WTC11 (cell line): ENCODE results near the gene TAF3. TPM values are rescaled to one million over a fixed set of nuclear protein-coding genes. Genes with fewer than 3 reads are reported as not detected.

Source experiments
- ATAC-seq: fragments of 200-7000 bp; cut with Tn5 transposase; 2 replicates; pipeline ENCODE4 v1.10.0; 2021; ENCODE audit warnings: mild to moderate bottlenecking, moderate library complexity
- CTCF ChIA-PET: fragments of 300-600 bp; sonication (Branson Sonifier 250); formaldehyde crosslinking; loops from one replicate; lab custom pipeline; 2021; ENCODE audit warnings: antibody characterized with exemption; lab: Charles Lee
- POLR2A ChIA-PET: fragments of 350-600 bp; sonication (Branson Sonifier 250); formaldehyde crosslinking; loops from one replicate; lab custom pipeline; 2021; ENCODE audit warnings: antibody characterized with exemption; lab: Charles Lee
- DNase-seq: peaks from one replicate; pipeline ENCODE4 v3.0.0; 2021; ENCODE audit warnings: low spot score
- H3K27ac Mint-ChIP-seq: 2 replicates; pipeline ENCODE4 v1.8.0; 2021; ENCODE audit warnings: mixed read lengths
- H3K27me3 Mint-ChIP-seq: 2 replicates; pipeline ENCODE4 v1.8.0; 2021; ENCODE audit warnings: low read depth, mild to moderate bottlenecking, moderate library complexity, mixed read lengths
- H3K36me3 Mint-ChIP-seq: 2 replicates; pipeline ENCODE4 v1.8.0; 2021; ENCODE audit warnings: mixed read lengths
- H3K4me1 Mint-ChIP-seq: 2 replicates; pipeline ENCODE4 v1.8.0; 2022; ENCODE audit warnings: mixed read lengths
- H3K4me3 Mint-ChIP-seq: 2 replicates; pipeline ENCODE4 v1.8.0; 2021; ENCODE audit warnings: mild to moderate bottlenecking, moderate library complexity, mixed read lengths
- H3K9me3 Mint-ChIP-seq: 2 replicates; pipeline ENCODE4 v1.8.0; 2021; ENCODE audit warnings: mixed read lengths
- CBFB ChIP-seq: sonication (generic); formaldehyde crosslinking; IDR thresholded peaks from 2 replicates; pipeline ENCODE4 v1.8.1; 2022; ENCODE audit warnings: mild to moderate bottlenecking, low read depth, missing genetic modification reagents
- CREM ChIP-seq: sonication (generic); formaldehyde crosslinking; IDR thresholded peaks from 2 replicates; pipeline ENCODE4 v1.8.1; 2022; ENCODE audit warnings: mild to moderate bottlenecking, missing genetic modification reagents, moderate library complexity
- ELF4 ChIP-seq: sonication (generic); formaldehyde crosslinking; IDR thresholded peaks from 2 replicates; pipeline ENCODE4 v1.8.1; 2022; ENCODE audit warnings: low read depth, mild to moderate bottlenecking, moderate library complexity, missing genetic modification reagents
- FOXJ3 ChIP-seq: sonication (generic); formaldehyde crosslinking; IDR thresholded peaks from 2 replicates; pipeline ENCODE4 v1.9.0; 2021; ENCODE audit warnings: missing genetic modification reagents, mild to moderate bottlenecking, borderline replicate concordance
- HMGA2 ChIP-seq: fragments of 250-450 bp; sonication (Bioruptor Pico); IDR thresholded peaks from 2 replicates; pipeline ENCODE4 v1.4.0; 2021; ENCODE audit warnings: mild to moderate bottlenecking, moderate library complexity
- IRF2 ChIP-seq: sonication (generic); formaldehyde crosslinking; IDR thresholded peaks from 2 replicates; pipeline ENCODE4 v1.8.0; 2022; ENCODE audit warnings: low read depth, missing genetic modification reagents, borderline replicate concordance
- JAZF1 ChIP-seq: fragments of 250-450 bp; sonication (Bioruptor Pico); IDR thresholded peaks from 2 replicates; pipeline ENCODE4 v1.9.0; 2021; ENCODE audit warnings: moderate library complexity, mild to moderate bottlenecking, inconsistent platforms
- NR3C1 ChIP-seq: sonication (generic); formaldehyde crosslinking; conservative IDR thresholded peaks from 2 replicates; pipeline ENCODE4 v1.8.1; 2023; ENCODE audit warnings: low read depth, mild to moderate bottlenecking, missing genetic modification reagents
- ZNF219 ChIP-seq: sonication (generic); formaldehyde crosslinking; IDR thresholded peaks from 2 replicates; pipeline ENCODE4 v1.8.0; 2023; ENCODE audit warnings: missing genetic modification reagents, mild to moderate bottlenecking, borderline replicate concordance
- ZNF416 ChIP-seq: fragments of 250-450 bp; sonication (Bioruptor Pico); IDR thresholded peaks from 2 replicates; pipeline ENCODE4 v1.9.0; 2021; ENCODE audit warnings: mild to moderate bottlenecking, inconsistent platforms
- ZNF423 ChIP-seq: fragments of 250-450 bp; sonication (Bioruptor Pico); IDR thresholded peaks from 2 replicates; pipeline ENCODE4 v2.1.2; 2022; ENCODE audit warnings: mild to moderate bottlenecking, moderate library complexity
- total RNA-seq: library from RNA; stranded (reverse); gene quantifications from 3 replicates; pipeline ENCODE4 v1.2.3, GENCODE V29; 2021
- TF ChIP-seq, protein P1 (sequence below): sonication (generic); formaldehyde crosslinking; IDR thresholded peaks from 2 replicates; pipeline ENCODE4 v1.8.1; 2023; ENCODE audit warnings: mild to moderate bottlenecking, missing genetic modification reagents
- TF ChIP-seq, protein P2 (sequence below): sonication (generic); formaldehyde crosslinking; IDR thresholded peaks from 2 replicates; pipeline ENCODE4 v1.8.1; 2023; ENCODE audit warnings: mild to moderate bottlenecking, missing genetic modification reagents, moderate library complexity
- TF ChIP-seq, protein P3 (sequence below): fragments of 250-450 bp; sonication (Bioruptor Pico); IDR thresholded peaks from 2 replicates; pipeline ENCODE4 v1.9.0; 2021; ENCODE audit warnings: mild to moderate bottlenecking, borderline replicate concordance
- TF ChIP-seq, protein P4 (sequence below): sonication (generic); formaldehyde crosslinking; IDR thresholded peaks from 2 replicates; pipeline ENCODE4 v1.8.0; 2022; ENCODE audit warnings: mild to moderate bottlenecking, missing genetic modification reagents
- TF ChIP-seq, protein P5 (sequence below): sonication (generic); formaldehyde crosslinking; IDR thresholded peaks from 2 replicates; pipeline ENCODE4 v1.8.0; 2023; ENCODE audit warnings: mild to moderate bottlenecking, missing genetic modification reagents
- TF ChIP-seq, protein P6 (sequence below): sonication (generic); formaldehyde crosslinking; IDR thresholded peaks from 2 replicates; pipeline ENCODE4 v1.8.1; 2022; ENCODE audit warnings: low read depth, mild to moderate bottlenecking, moderate library complexity, missing genetic modification reagents, borderline replicate concordance

Gene TAF3
- total RNA-seq, 1 experiment from 2014 or later, result 8.9 TPM

DNA sequence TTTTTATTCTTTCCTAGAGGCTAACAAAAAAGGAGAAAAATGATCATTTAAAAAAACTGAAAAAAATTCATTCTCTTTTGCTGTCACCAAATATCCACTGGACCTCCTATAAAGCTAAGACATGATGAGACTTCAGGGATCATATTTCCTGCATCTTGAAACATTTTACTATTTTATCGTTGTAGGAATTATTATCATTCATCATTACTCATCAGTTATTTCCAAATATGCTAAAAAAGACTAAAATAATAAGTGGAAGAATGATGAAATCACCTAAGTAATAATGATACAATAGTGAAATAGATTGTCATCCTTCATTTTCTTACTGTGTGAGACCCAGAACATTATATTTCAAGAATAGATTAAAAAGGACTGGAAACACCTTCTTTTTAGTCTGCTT, 28.3 kb downstream of the TAF3 start:
- DNase-seq (no peak), ATAC-seq (no peak)
- no peaks in the 10 kb centered on the region for H3K36me3 Mint-ChIP-seq
- H3K27me3 Mint-ChIP-seq, result no peaks in the 10 kb centered on the region
- ChIA-PET CTCF (no interaction called here), POLR2A (no interaction called here)
- H3K4me1 Mint-ChIP-seq, result peaks cover 13% of the 10 kb centered on the region
- TF ChIP-seq HMGA2 (CRISPR knock-in tag) (no peak), FOXJ3 (CRISPR knock-in tag) (no peak), IRF2 (CRISPR knock-in tag) (no peak), NR3C1 (CRISPR knock-in tag) (no peak), ZNF219 (CRISPR knock-in tag) (no peak)
- TF ChIP-seq, protein P1, sequence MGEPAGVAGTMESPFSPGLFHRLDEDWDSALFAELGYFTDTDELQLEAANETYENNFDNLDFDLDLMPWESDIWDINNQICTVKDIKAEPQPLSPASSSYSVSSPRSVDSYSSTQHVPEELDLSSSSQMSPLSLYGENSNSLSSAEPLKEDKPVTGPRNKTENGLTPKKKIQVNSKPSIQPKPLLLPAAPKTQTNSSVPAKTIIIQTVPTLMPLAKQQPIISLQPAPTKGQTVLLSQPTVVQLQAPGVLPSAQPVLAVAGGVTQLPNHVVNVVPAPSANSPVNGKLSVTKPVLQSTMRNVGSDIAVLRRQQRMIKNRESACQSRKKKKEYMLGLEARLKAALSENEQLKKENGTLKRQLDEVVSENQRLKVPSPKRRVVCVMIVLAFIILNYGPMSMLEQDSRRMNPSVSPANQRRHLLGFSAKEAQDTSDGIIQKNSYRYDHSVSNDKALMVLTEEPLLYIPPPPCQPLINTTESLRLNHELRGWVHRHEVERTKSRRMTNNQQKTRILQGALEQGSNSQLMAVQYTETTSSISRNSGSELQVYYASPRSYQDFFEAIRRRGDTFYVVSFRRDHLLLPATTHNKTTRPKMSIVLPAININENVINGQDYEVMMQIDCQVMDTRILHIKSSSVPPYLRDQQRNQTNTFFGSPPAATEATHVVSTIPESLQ (CRISPR knock-in tag), result no peak
- TF ChIP-seq, protein P2, sequence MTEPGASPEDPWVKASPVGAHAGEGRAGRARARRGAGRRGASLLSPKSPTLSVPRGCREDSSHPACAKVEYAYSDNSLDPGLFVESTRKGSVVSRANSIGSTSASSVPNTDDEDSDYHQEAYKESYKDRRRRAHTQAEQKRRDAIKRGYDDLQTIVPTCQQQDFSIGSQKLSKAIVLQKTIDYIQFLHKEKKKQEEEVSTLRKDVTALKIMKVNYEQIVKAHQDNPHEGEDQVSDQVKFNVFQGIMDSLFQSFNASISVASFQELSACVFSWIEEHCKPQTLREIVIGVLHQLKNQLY (CRISPR knock-in tag), result no peak
- H3K4me3 Mint-ChIP-seq, result no peak overlapping the region
- H3K9me3 Mint-ChIP-seq, result no peaks in the 10 kb centered on the region
- no peak overlapping the region for H3K27ac Mint-ChIP-seq

DNA sequence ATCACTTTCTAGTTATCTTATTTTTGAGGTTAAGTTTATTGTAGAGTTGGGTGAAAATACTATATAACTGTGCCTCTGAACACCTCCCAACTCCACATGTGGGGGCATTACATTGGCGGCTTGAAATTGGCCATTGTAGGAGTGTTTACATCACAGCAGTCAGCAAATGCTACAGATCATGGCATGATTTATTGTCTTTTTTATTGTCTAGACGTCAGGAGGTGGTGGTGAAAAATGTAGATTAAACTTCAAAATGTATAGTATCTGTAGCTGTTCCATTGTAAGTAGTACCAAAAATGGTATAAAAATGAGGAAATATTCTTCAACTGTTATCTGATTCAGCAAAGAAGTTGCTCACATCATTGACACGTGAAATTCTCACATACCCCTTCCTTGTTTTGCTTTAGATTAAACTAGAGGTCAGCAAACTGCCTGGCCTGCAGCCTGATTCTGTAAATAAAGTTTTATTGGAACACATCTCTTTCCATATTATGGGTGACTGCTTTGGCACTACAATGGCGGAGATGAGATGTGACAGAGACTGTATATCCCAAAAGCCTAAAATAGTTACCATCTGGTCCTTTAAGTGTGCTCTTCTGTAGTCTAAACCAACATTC, 35.0 kb downstream of the TAF3 start:
- Mint-ChIP-seq H3K4me3 (no peak overlapping the region), H3K9me3 (no peaks in the 10 kb centered on the region), H3K36me3 (no peaks in the 10 kb centered on the region), H3K27me3 (no peaks in the 10 kb centered on the region), H3K4me1 (peaks cover 34% of the 10 kb centered on the region), H3K27ac (0 out of 2 replicates have a peak overlapping the region, but pooled peaks have one; percentile 36)
- ChIA-PET CTCF (no interaction called here), POLR2A (no interaction called here)
- ATAC-seq (no peak), DNase-seq (no peak)
- TF ChIP-seq CREM (no peak), ZNF416 (CRISPR knock-in tag) (no peak), CBFB (CRISPR knock-in tag) (no peak), ELF4 (CRISPR knock-in tag) (no peak), JAZF1 (no peak), ZNF423 (CRISPR knock-in tag) (no peak)
- TF ChIP-seq, protein P3, sequence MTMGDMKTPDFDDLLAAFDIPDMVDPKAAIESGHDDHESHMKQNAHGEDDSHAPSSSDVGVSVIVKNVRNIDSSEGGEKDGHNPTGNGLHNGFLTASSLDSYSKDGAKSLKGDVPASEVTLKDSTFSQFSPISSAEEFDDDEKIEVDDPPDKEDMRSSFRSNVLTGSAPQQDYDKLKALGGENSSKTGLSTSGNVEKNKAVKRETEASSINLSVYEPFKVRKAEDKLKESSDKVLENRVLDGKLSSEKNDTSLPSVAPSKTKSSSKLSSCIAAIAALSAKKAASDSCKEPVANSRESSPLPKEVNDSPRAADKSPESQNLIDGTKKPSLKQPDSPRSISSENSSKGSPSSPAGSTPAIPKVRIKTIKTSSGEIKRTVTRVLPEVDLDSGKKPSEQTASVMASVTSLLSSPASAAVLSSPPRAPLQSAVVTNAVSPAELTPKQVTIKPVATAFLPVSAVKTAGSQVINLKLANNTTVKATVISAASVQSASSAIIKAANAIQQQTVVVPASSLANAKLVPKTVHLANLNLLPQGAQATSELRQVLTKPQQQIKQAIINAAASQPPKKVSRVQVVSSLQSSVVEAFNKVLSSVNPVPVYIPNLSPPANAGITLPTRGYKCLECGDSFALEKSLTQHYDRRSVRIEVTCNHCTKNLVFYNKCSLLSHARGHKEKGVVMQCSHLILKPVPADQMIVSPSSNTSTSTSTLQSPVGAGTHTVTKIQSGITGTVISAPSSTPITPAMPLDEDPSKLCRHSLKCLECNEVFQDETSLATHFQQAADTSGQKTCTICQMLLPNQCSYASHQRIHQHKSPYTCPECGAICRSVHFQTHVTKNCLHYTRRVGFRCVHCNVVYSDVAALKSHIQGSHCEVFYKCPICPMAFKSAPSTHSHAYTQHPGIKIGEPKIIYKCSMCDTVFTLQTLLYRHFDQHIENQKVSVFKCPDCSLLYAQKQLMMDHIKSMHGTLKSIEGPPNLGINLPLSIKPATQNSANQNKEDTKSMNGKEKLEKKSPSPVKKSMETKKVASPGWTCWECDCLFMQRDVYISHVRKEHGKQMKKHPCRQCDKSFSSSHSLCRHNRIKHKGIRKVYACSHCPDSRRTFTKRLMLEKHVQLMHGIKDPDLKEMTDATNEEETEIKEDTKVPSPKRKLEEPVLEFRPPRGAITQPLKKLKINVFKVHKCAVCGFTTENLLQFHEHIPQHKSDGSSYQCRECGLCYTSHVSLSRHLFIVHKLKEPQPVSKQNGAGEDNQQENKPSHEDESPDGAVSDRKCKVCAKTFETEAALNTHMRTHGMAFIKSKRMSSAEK (CRISPR knock-in tag), result no peak
- TF ChIP-seq, protein P4, sequence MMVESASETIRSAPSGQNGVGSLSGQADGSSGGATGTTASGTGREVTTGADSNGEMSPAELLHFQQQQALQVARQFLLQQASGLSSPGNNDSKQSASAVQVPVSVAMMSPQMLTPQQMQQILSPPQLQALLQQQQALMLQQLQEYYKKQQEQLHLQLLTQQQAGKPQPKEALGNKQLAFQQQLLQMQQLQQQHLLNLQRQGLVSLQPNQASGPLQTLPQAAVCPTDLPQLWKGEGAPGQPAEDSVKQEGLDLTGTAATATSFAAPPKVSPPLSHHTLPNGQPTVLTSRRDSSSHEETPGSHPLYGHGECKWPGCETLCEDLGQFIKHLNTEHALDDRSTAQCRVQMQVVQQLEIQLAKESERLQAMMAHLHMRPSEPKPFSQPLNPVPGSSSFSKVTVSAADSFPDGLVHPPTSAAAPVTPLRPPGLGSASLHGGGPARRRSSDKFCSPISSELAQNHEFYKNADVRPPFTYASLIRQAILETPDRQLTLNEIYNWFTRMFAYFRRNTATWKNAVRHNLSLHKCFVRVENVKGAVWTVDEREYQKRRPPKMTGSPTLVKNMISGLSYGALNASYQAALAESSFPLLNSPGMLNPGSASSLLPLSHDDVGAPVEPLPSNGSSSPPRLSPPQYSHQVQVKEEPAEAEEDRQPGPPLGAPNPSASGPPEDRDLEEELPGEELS (CRISPR knock-in tag), result no peak
- TF ChIP-seq, protein P5, sequence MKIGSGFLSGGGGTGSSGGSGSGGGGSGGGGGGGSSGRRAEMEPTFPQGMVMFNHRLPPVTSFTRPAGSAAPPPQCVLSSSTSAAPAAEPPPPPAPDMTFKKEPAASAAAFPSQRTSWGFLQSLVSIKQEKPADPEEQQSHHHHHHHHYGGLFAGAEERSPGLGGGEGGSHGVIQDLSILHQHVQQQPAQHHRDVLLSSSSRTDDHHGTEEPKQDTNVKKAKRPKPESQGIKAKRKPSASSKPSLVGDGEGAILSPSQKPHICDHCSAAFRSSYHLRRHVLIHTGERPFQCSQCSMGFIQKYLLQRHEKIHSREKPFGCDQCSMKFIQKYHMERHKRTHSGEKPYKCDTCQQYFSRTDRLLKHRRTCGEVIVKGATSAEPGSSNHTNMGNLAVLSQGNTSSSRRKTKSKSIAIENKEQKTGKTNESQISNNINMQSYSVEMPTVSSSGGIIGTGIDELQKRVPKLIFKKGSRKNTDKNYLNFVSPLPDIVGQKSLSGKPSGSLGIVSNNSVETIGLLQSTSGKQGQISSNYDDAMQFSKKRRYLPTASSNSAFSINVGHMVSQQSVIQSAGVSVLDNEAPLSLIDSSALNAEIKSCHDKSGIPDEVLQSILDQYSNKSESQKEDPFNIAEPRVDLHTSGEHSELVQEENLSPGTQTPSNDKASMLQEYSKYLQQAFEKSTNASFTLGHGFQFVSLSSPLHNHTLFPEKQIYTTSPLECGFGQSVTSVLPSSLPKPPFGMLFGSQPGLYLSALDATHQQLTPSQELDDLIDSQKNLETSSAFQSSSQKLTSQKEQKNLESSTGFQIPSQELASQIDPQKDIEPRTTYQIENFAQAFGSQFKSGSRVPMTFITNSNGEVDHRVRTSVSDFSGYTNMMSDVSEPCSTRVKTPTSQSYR (CRISPR knock-in tag), result no peak
- TF ChIP-seq, protein P2 (CRISPR knock-in tag), result no peak
- TF ChIP-seq, protein P1 (CRISPR knock-in tag), result no peak
- TF ChIP-seq, protein P6, sequence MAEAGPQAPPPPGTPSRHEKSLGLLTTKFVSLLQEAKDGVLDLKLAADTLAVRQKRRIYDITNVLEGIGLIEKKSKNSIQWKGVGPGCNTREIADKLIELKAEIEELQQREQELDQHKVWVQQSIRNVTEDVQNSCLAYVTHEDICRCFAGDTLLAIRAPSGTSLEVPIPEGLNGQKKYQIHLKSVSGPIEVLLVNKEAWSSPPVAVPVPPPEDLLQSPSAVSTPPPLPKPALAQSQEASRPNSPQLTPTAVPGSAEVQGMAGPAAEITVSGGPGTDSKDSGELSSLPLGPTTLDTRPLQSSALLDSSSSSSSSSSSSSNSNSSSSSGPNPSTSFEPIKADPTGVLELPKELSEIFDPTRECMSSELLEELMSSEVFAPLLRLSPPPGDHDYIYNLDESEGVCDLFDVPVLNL (CRISPR knock-in tag), result no peak
